RWPE1 (cell line): ENCODE results near the gene NFATC4.

Source experiments
- CTCF ChIA-PET: fragments of 350-600 bp; sonication (Branson Sonifier 250); formaldehyde crosslinking; extraction: SDS; loops from one replicate; lab custom pipeline; 2021; lab: Yijun Ruan, JAX
- POLR2A ChIA-PET: fragments of 400-600 bp; formaldehyde crosslinking; extraction: SDS; loops from one replicate; lab custom pipeline; 2020; ENCODE audit warnings: antibody characterized with exemption; ENCODE audit not compliant: low non-redundant PET; lab: Yijun Ruan, JAX
- DNase-seq: peaks from one replicate; pipeline ENCODE4 v3.0.0; 2012; ENCODE audit warnings: low spot score
- H3K27ac ChIP-seq: fragments of 450-650 bp; 2 replicates; pipeline ENCODE4 v1.5.1; 2017
- CTCF ChIP-seq: fragments of 450-650 bp; conservative IDR thresholded peaks from 2 replicates; pipeline ENCODE4 v1.5.1; 2017; ENCODE audit warnings: low read depth, mild to moderate bottlenecking

The NFATC4 gene

GRCh38 chr14:24331731-24332267, 36.2 kb upstream of the NFATC4 start:
- no peak overlapping the region for H3K27ac ChIP-seq
- ChIA-PET POLR2A (interaction anchor here (0.5 to 0.7 kb wide), 2 partner anchors 31 to 87 kb away, joined by 3 to 7 read pairs; no protein-coding TSS in a partner anchor), CTCF (interaction anchor here (0.6 to 5.3 kb wide), 6 partner anchors 10 to 105 kb away, joined by 3 to 94 read pairs (median 10); partner anchors contain the start of genes CBLN3 and KHNYN)

GRCh38 chr14:24332268-24332993, 35.6 kb upstream of the NFATC4 start:
- H3K27ac ChIP-seq, result no peak overlapping the region
- ChIA-PET POLR2A (interaction anchor here (0.5 to 1.9 kb wide), 3 partner anchors 32 to 98 kb away, joined by 3 to 11 read pairs (median 7); partner anchors contain the start of genes CBLN3 and KHNYN), CTCF (interaction anchor here (0.6 to 5.3 kb wide), 13 partner anchors 11 to 104 kb away, joined by 3 to 94 read pairs (median 4); partner anchors contain the start of genes CBLN3 and KHNYN)
- DNase-seq, result peak; percentile 77
- peak; percentile 85 for TF ChIP-seq CTCF

More at GRCh38 chr14:24331731-24332267, 36.2 kb upstream of the NFATC4 start:
- no peak for DNase-seq
- no peak for TF ChIP-seq CTCF

GRCh38 chr14:24334431-24335291, 33.3 kb upstream of the NFATC4 start, which contains the start of gene ADCY4:
Gene ADCY4 (minus strand): TSS chr14:24335071. CDS start chr14:24334652, 419 bp downstream.
- no peak for TF ChIP-seq CTCF
- no peak for DNase-seq
- ChIA-PET CTCF (interaction anchor here (1.2 to 5.3 kb wide), 7 partner anchors 10 to 97 kb away, joined by 5 to 94 read pairs (median 8); partner anchors contain the start of genes CBLN3, CIDEB and KHNYN), POLR2A (interaction anchor here (1.9 kb wide), 1 partner anchor 96 kb away, joined by 11 read pairs; the partner anchor contains the start of genes CBLN3 and KHNYN)
- H3K27ac ChIP-seq, result no peak within 1 kb of the TSS

GRCh38 chr14:24335461-24336171, 32.4 kb upstream of the NFATC4 start:
- no peak for TF ChIP-seq CTCF
- no peak for DNase-seq
- CTCF ChIA-PET, result interaction anchor here (5.3 kb wide), 1 partner anchor 96 kb away, joined by 94 read pairs; the partner anchor contains the start of genes CBLN3 and KHNYN
- H3K27ac ChIP-seq, result no peak overlapping the region
- POLR2A ChIA-PET, result interaction anchor here (0.7 kb wide), 1 partner anchor 96 kb away, joined by 5 read pairs; no protein-coding TSS in a partner anchor

GRCh38 chr14:24337144-24337823, 30.7 kb upstream of the NFATC4 start:
- TF ChIP-seq CTCF, result no peak
- H3K27ac ChIP-seq, result no peak overlapping the region
- ChIA-PET POLR2A (interaction anchor here (1.8 kb wide), 1 partner anchor 93 kb away, joined by 4 read pairs; the partner anchor contains the start of genes CBLN3 and KHNYN), CTCF (interaction anchor here (0.7 to 5.3 kb wide), 5 partner anchors 23 to 100 kb away, joined by 3 to 94 read pairs (median 6); partner anchors contain the start of genes CBLN3 and KHNYN)
- no peak for DNase-seq
